ENCODE results near the gene SEPTIN10. TPM values are rescaled to one million over a fixed set of nuclear protein-coding genes. Genes with fewer than 3 reads are reported as not detected.
"Not testable (repeated sequence)": the region's sequence is repeated elsewhere in the genome, so short reads cannot be mapped to it uniquely, and the experiment has no call there.

SEPTIN10 gene
- total RNA-seq, 2 experiments from 2014 or later, result 0.21 to 0.56 TPM

GRCh38 chr2:109638795-109639194, 25.0 kb upstream of the SEPTIN10 start:
- H3K9me3 Mint-ChIP-seq, result no peaks in the 10 kb centered on the region
- H3K27ac Mint-ChIP-seq, result no peak overlapping the region
- DNase-seq, result no peak

GRCh38 chr2:109637749-109638570, 24.2 kb upstream of the SEPTIN10 start:
- H3K27me3 Mint-ChIP-seq, result peaks cover 4% of the 10 kb centered on the region
- H3K4me3 Mint-ChIP-seq, result no peak overlapping the region
- DNase-seq, result no peak
- H3K9me3 Mint-ChIP-seq, result no peaks in the 10 kb centered on the region
- H3K27ac Mint-ChIP-seq, result no peak overlapping the region
- no peaks in the 10 kb centered on the region for H3K36me3 Mint-ChIP-seq
- peaks cover 6% of the 10 kb centered on the region for H3K4me1 Mint-ChIP-seq

More at GRCh38 chr2:109638795-109639194, 25.0 kb upstream of the SEPTIN10 start:
- H3K36me3 Mint-ChIP-seq, result no peaks in the 10 kb centered on the region
- peaks cover 6% of the 10 kb centered on the region for H3K4me1 Mint-ChIP-seq
- H3K4me3 Mint-ChIP-seq, result no peak overlapping the region
- H3K27me3 Mint-ChIP-seq, result peaks cover 4% of the 10 kb centered on the region

GRCh38 chr2:109636317-109636716, 22.6 kb upstream of the SEPTIN10 start:
- DNase-seq, result no peak
- no peak overlapping the region for H3K4me3 Mint-ChIP-seq
- H3K4me1 Mint-ChIP-seq, result peaks cover 6% of the 10 kb centered on the region
- no peak overlapping the region for H3K27ac Mint-ChIP-seq
- no peaks in the 10 kb centered on the region for H3K36me3 Mint-ChIP-seq
- H3K9me3 Mint-ChIP-seq, result no peaks in the 10 kb centered on the region
- peaks cover 2% of the 10 kb centered on the region for H3K27me3 Mint-ChIP-seq

GRCh38 chr2:109635426-109636304, 21.9 kb upstream of the SEPTIN10 start:
- Mint-ChIP-seq H3K4me3 (no peak overlapping the region), H3K27me3 (no peaks in the 10 kb centered on the region), H3K9me3 (no peaks in the 10 kb centered on the region), H3K4me1 (peaks cover 6% of the 10 kb centered on the region), H3K27ac (no peak overlapping the region), H3K36me3 (no peaks in the 10 kb centered on the region)
- no peak for DNase-seq

GRCh38 chr2:109633284-109633961, 19.7 kb upstream of the SEPTIN10 start:
- DNase-seq, result no peak
- Mint-ChIP-seq H3K9me3 (no peaks in the 10 kb centered on the region), H3K36me3 (no peaks in the 10 kb centered on the region), H3K27ac (no peak overlapping the region), H3K4me1 (peaks cover 5% of the 10 kb centered on the region), H3K27me3 (no peaks in the 10 kb centered on the region), H3K4me3 (no peak overlapping the region)

GRCh38 chr2:109632158-109632789, 18.5 kb upstream of the SEPTIN10 start:
- H3K4me3 Mint-ChIP-seq, result no peak overlapping the region
- no peak for DNase-seq
- H3K36me3 Mint-ChIP-seq, result no peaks in the 10 kb centered on the region
- no peaks in the 10 kb centered on the region for H3K4me1 Mint-ChIP-seq
- no peaks in the 10 kb centered on the region for H3K9me3 Mint-ChIP-seq
- H3K27ac Mint-ChIP-seq, result no peak overlapping the region
- no peaks in the 10 kb centered on the region for H3K27me3 Mint-ChIP-seq

GRCh38 chr2:109631741-109632140, 18.0 kb upstream of the SEPTIN10 start:
- no peak overlapping the region for H3K4me3 Mint-ChIP-seq
- no peaks in the 10 kb centered on the region for H3K36me3 Mint-ChIP-seq
- no peaks in the 10 kb centered on the region for H3K27me3 Mint-ChIP-seq
- H3K4me1 Mint-ChIP-seq, result no peaks in the 10 kb centered on the region
- no peak for DNase-seq
- H3K27ac Mint-ChIP-seq, result no peak overlapping the region
- no peaks in the 10 kb centered on the region for H3K9me3 Mint-ChIP-seq

- no peak overlapping the region for H3K4me3 Mint-ChIP-seq
- no peak overlapping the region for H3K27ac Mint-ChIP-seq
- no peaks in the 10 kb centered on the region for H3K36me3 Mint-ChIP-seq
- H3K9me3 Mint-ChIP-seq, result no peaks in the 10 kb centered on the region
- no peak for DNase-seq
- H3K4me1 Mint-ChIP-seq, result no peaks in the 10 kb centered on the region
- H3K27me3 Mint-ChIP-seq, result no peaks in the 10 kb centered on the region
Observed at GRCh38 chr2:109630441-109631430, 17.0 kb upstream of the SEPTIN10 start.

GRCh38 chr2:109629867-109630266, 16.1 kb upstream of the SEPTIN10 start:
- H3K27me3 Mint-ChIP-seq, result no peaks in the 10 kb centered on the region
- H3K4me3 Mint-ChIP-seq, result no peak overlapping the region
- DNase-seq, result no peak
- H3K36me3 Mint-ChIP-seq, result no peaks in the 10 kb centered on the region
- H3K27ac Mint-ChIP-seq, result no peak overlapping the region
- no peaks in the 10 kb centered on the region for H3K4me1 Mint-ChIP-seq
- no peaks in the 10 kb centered on the region for H3K9me3 Mint-ChIP-seq

GRCh38 chr2:109628321-109628720, 14.6 kb upstream of the SEPTIN10 start:
- H3K27me3 Mint-ChIP-seq, result peaks cover 12% of the 10 kb centered on the region
- not testable (repeated sequence) for DNase-seq

GRCh38 chr2:109624339-109624738, 10.6 kb upstream of the SEPTIN10 start:
- no peak overlapping the region for H3K27ac Mint-ChIP-seq
- H3K27me3 Mint-ChIP-seq, result peaks cover 30% of the 10 kb centered on the region
- DNase-seq, result no peak
- H3K9me3 Mint-ChIP-seq, result no peaks in the 10 kb centered on the region
- H3K4me1 Mint-ChIP-seq, result no peaks in the 10 kb centered on the region
- H3K36me3 Mint-ChIP-seq, result no peaks in the 10 kb centered on the region
- no peak overlapping the region for H3K4me3 Mint-ChIP-seq

More at GRCh38 chr2:109628321-109628720, 14.6 kb upstream of the SEPTIN10 start:
- H3K4me1 Mint-ChIP-seq, H3K36me3 Mint-ChIP-seq, H3K27ac Mint-ChIP-seq, H3K4me3 Mint-ChIP-seq, H3K9me3 Mint-ChIP-seq: not testable (repeated sequence)

- Mint-ChIP-seq H3K36me3 (no peaks in the 10 kb centered on the region), H3K4me3 (no peak overlapping the region), H3K27me3 (peaks cover 34% of the 10 kb centered on the region), H3K9me3 (no peaks in the 10 kb centered on the region), H3K4me1 (no peaks in the 10 kb centered on the region), H3K27ac (no peak overlapping the region)
- DNase-seq, result no peak
Observed at GRCh38 chr2:109623923-109624322, 10.2 kb upstream of the SEPTIN10 start.

GRCh38 chr2:109623297-109623696, 9.5 kb upstream of the SEPTIN10 start:
- DNase-seq, result no peak

More at GRCh38 chr2:109623297-109623696, 9.5 kb upstream of the SEPTIN10 start:
- H3K4me1 Mint-ChIP-seq, result no peaks in the 10 kb centered on the region
- no peaks in the 10 kb centered on the region for H3K9me3 Mint-ChIP-seq
- peaks cover 37% of the 10 kb centered on the region for H3K27me3 Mint-ChIP-seq
- H3K27ac Mint-ChIP-seq, result no peak overlapping the region
- no peaks in the 10 kb centered on the region for H3K36me3 Mint-ChIP-seq
- H3K4me3 Mint-ChIP-seq, result no peak overlapping the region

Data from activated naive CD8-positive, alpha-beta T cell treated with anti-CD3 and anti-CD28 coated beads for 36 hours (primary cell).